GM12873 (cell line): ENCODE results near the gene SLC6A4.

ENCODE experiments used
- CTCF ChIP-seq: IDR thresholded peaks from 2 replicates; pipeline ENCODE4 v1.5.1; 2012; ENCODE audit warnings: low read depth, mild to moderate bottlenecking, moderate library complexity, low read length, control low read depth; ENCODE audit not compliant: insufficient read depth; ENCODE audit errors: missing control alignments

The SLC6A4 gene

GRCh38 chr17:30210901-30211300 lies 24.6 kb downstream of the SLC6A4 start:
- no peak for TF ChIP-seq CTCF

GRCh38 chr17:30210366-30210765 lies 25.1 kb downstream of the SLC6A4 start:
- TF ChIP-seq CTCF, result no peak

- no peak for TF ChIP-seq CTCF
Observed at GRCh38 chr17:30209930-30210329, 25.6 kb downstream of the SLC6A4 start.

- no peak for TF ChIP-seq CTCF
Observed at GRCh38 chr17:30208214-30208613, 27.3 kb downstream of the SLC6A4 start.

- TF ChIP-seq CTCF, result no peak
Observed at GRCh38 chr17:30207655-30208054, 27.8 kb downstream of the SLC6A4 start.

- peak; percentile 22 for TF ChIP-seq CTCF
Observed at GRCh38 chr17:30203471-30203981, 32.0 kb downstream of the SLC6A4 start.

GRCh38 chr17:30200106-30200505 lies 35.4 kb downstream of the SLC6A4 start:
- TF ChIP-seq CTCF, result no peak

GRCh38 chr17:30199600-30199999 lies 35.9 kb downstream of the SLC6A4 start:
- no peak for TF ChIP-seq CTCF
